Thyroid gland (tissue), 4 donors: ENCODE results near the gene FOXO1.

Experiments used
- CTCF ChIP-seq, 6 experiments: fragments of 200-600 bp in 3 of 6; fragments of 450-650 bp in 3 of 6; sonication (generic) in 3 of 6; IDR thresholded peaks; one replicate each; pipeline ENCODE4 v1.5.1; 2016 to 2019; ENCODE audit warnings: antibody characterized with exemption in 6 of 6, mild to moderate bottlenecking in 2 of 6, inconsistent platforms in 1 of 6, moderate library complexity in 1 of 6
- POLR2A ChIP-seq, 2 donors: fragments of 450-650 bp; IDR thresholded peaks; one replicate each; pipeline ENCODE4 v1.6.1; 2017; ENCODE audit warnings: antibody characterized with exemption in 2 of 2, mild to moderate bottlenecking in 2 of 2, moderate library complexity in 1 of 2

DNA sequence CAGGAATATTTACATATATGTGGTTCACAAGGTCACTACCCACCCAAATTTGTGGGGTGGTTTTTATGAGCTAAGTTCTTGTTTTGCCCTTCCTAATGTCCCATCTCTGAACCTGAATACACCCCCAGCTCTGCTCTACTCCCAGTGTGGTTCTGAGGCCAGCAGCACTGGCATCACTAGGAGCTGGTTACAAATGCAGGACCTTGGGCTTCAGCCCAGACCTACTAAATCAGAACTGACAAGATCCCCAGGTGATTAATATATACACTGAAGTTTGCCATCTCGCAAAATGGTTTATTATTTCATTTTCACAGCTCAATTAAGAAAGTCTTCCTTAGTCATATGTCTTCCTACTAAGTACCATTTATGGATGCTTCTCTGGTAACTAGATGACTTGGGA is 67.9 kb downstream of the FOXO1 start:
- TF ChIP-seq CTCF (IDR thresholded peaks at IDR 0.05) (no peak), POLR2A (IDR thresholded peaks at IDR 0.05) (no peak)
